ENCODE results near the gene LRP1. TPM values are rescaled to one million over a fixed set of nuclear protein-coding genes. Genes with fewer than 3 reads are reported as not detected.

The LRP1 gene
- total and polyA plus RNA-seq, 2 experiments from 2014 or later, result 28.5 to 77.5 TPM

DNA sequence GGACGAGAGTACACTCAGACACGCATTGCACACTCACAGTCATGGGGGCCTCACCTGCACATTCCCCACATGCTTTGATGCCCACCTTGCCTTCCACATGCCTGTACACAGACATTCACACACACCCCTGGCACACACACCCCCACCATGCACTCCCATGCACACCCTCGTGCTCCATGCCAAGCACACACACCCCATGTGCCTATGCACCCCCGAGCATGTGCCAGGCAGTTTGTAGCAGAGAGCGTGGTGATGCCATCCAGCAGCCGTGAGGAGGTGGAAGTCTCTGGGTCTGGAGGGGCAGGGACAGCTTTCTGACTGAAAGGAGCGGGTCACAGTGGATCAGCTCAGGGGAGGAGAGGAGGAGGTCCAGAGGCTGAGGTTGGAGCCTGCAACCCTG, 77.6 kb downstream of the LRP1 start:
- Histone ChIP-seq H3K4me1 (ENCODE audit: low read depth) (no peaks in the 10 kb centered on the region), H3K27me3 (no peaks in the 10 kb centered on the region), H3K27ac (no peak overlapping the region), H3K36me3 (peaks cover 41% of the 10 kb centered on the region), H3K4me3 (no peak overlapping the region), H3K9me3 (ENCODE audit: low read depth) (no peaks in the 10 kb centered on the region)
- no peak for DNase-seq (ENCODE audit: low read depth in 1 of 2, low spot score in 1 of 2)
- TF ChIP-seq, protein P1, sequence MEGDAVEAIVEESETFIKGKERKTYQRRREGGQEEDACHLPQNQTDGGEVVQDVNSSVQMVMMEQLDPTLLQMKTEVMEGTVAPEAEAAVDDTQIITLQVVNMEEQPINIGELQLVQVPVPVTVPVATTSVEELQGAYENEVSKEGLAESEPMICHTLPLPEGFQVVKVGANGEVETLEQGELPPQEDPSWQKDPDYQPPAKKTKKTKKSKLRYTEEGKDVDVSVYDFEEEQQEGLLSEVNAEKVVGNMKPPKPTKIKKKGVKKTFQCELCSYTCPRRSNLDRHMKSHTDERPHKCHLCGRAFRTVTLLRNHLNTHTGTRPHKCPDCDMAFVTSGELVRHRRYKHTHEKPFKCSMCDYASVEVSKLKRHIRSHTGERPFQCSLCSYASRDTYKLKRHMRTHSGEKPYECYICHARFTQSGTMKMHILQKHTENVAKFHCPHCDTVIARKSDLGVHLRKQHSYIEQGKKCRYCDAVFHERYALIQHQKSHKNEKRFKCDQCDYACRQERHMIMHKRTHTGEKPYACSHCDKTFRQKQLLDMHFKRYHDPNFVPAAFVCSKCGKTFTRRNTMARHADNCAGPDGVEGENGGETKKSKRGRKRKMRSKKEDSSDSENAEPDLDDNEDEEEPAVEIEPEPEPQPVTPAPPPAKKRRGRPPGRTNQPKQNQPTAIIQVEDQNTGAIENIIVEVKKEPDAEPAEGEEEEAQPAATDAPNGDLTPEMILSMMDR (IDR thresholded peaks at IDR 0.05; ENCODE audit: low read depth, low read length), result no peak

DNA sequence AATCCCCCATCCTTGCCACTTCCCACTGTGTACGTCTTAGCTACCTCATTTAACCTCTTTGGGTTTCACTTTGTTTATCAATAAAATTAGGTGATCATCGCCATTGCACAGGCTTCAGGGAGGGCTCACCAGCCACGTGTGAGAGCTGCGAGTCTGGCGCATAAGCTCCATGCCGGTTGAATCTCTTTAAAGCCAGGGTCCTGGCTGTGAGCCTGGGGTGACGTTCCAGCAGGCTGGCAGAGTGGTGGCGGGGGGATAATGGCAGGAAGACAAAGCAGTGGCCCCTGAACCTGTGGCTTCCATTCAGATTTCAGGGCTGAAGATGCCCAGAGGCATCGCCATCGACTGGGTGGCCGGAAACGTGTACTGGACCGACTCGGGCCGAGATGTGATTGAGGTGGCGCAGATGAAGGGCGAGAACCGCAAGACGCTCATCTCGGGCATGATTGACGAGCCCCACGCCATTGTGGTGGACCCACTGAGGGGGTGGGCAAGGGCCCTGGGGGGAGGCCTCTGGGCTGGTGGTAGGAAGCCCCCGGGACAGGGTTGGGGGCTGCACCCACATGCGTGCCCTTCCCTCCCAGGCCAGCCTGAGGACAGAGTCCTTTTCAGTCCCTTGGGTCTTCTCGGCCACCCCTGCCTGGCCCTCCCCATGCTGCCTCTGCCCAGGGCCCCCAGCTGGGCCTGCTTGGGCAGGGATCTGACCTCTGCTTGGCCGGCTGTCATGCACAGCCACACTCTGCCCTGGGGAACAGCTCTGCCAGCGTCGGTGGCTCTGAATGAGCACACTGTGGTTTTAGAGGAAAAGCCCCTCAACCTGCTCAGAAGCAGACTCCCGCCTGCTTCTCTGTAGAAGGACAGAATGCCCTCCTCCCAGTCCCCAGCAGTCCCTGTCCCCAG, 79.7 kb downstream of the LRP1 start:
- H3K4me3 ChIP-seq, result no peak overlapping the region
- no peak overlapping the region for H3K27ac ChIP-seq
- no peaks in the 10 kb centered on the region for H3K4me1 ChIP-seq (ENCODE audit: low read depth)
- TF ChIP-seq, protein P1 (IDR thresholded peaks at IDR 0.05; ENCODE audit: low read depth, low read length), result no peak
- H3K36me3 ChIP-seq, result peaks cover 27% of the 10 kb centered on the region
- H3K27me3 ChIP-seq, result no peaks in the 10 kb centered on the region
- no peak for DNase-seq (ENCODE audit: low read depth in 1 of 2, low spot score in 1 of 2)
- no peaks in the 10 kb centered on the region for H3K9me3 ChIP-seq (ENCODE audit: low read depth)

DNA sequence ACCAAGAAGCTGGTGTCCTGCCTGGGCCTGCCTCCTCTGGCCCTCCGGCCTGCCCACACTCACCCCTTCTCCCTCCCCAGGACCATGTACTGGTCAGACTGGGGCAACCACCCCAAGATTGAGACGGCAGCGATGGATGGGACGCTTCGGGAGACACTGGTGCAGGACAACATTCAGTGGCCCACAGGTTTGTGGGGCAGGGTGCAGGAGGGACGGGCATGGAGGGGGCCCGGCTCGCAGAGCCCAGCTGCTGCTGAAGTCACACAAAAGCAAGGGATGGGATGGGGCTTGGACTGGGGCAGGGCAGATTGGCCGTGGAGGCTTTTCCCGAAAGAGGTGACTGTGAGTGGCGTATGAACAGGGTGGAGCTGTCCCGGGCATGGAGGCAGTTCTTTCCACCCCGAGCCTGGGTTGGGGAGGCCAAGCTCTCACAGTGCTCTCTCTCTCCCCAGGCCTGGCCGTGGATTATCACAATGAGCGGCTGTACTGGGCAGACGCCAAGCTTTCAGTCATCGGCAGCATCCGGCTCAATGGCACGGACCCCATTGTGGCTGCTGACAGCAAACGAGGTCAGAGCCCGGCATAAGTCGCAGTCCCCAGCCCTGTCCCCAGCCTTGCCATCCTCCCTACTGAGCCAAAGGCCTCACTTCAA, 80.5 kb downstream of the LRP1 start:
- no peaks in the 10 kb centered on the region for H3K9me3 ChIP-seq (ENCODE audit: low read depth)
- peaks cover 20% of the 10 kb centered on the region for H3K36me3 ChIP-seq
- no peaks in the 10 kb centered on the region for H3K4me1 ChIP-seq (ENCODE audit: low read depth)
- peaks cover 2% of the 10 kb centered on the region for H3K27me3 ChIP-seq
- no peak overlapping the region for H3K4me3 ChIP-seq
- TF ChIP-seq, protein P1 (IDR thresholded peaks at IDR 0.05; ENCODE audit: low read depth, low read length), result no peak
- no peak for DNase-seq (ENCODE audit: low read depth in 1 of 2, low spot score in 1 of 2)
- no peak overlapping the region for H3K27ac ChIP-seq

DNA sequence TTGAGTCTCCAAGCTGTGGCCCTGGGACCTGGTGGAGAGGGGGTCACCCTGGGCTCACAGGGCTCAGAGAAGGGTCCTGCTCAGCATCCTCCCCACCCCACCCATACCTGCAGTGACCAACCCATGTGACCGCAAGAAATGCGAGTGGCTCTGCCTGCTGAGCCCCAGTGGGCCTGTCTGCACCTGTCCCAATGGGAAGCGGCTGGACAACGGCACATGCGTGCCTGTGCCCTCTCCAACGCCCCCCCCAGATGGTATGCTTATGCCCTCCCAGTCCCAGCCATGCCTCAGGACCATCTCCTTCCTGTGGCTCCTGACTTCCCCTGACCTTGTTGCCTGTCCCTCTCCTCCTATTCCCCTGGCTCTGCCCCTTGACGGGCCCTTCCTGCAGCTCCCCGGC, 81.6 kb downstream of the LRP1 start:
- H3K4me1 ChIP-seq (ENCODE audit: low read depth), result no peaks in the 10 kb centered on the region
- no peak for DNase-seq (ENCODE audit: low read depth in 1 of 2, low spot score in 1 of 2)
- TF ChIP-seq, protein P1 (IDR thresholded peaks at IDR 0.05; ENCODE audit: low read depth, low read length), result no peak
- H3K27me3 ChIP-seq, result peaks cover 13% of the 10 kb centered on the region
- H3K36me3 ChIP-seq, result peaks cover 20% of the 10 kb centered on the region
- no peak overlapping the region for H3K27ac ChIP-seq
- H3K9me3 ChIP-seq (ENCODE audit: low read depth), result no peaks in the 10 kb centered on the region
- no peak overlapping the region for H3K4me3 ChIP-seq

DNA sequence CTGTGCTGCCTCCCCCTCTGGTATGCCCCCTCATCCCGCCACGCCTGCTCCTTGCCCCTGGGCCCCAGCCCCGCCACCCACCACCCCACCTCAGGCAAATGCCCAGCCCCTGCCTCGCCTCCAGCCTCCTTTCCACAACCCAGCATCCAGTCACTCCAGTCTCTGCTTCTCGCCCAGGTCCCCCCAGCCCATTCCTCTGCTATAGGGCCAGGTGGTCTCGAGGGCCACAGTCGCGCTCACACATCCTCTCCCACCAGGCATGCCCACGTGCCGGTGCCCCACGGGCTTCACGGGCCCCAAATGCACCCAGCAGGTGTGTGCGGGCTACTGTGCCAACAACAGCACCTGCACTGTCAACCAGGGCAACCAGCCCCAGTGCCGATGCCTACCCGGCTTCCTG, 82.2 kb downstream of the LRP1 start:
- no peaks in the 10 kb centered on the region for H3K4me1 ChIP-seq (ENCODE audit: low read depth)

More for the DNA sequence above, 82.2 kb downstream of the LRP1 start:
- TF ChIP-seq, protein P1 (IDR thresholded peaks at IDR 0.05; ENCODE audit: low read depth, low read length), result no peak
- no peak overlapping the region for H3K4me3 ChIP-seq
- H3K36me3 ChIP-seq, result peaks cover 18% of the 10 kb centered on the region
- peaks cover 19% of the 10 kb centered on the region for H3K27me3 ChIP-seq
- no peak overlapping the region for H3K27ac ChIP-seq
- DNase-seq (ENCODE audit: low read depth in 1 of 2, low spot score in 1 of 2), result no peak
- no peaks in the 10 kb centered on the region for H3K9me3 ChIP-seq (ENCODE audit: low read depth)

All from cardiac muscle cell (in vitro differentiated cells and primary cell).